Activated CD4-positive, CD25-positive, alpha-beta regulatory T cell treated with anti-CD3 and anti-CD28 coated beads, Interleukin-2, amount 50 U/mL, for 72 hours (primary cell): ENCODE data around the gene KANSL1L.
"Not testable (repeated sequence)": the region's sequence is repeated elsewhere in the genome, so short reads cannot be mapped to it uniquely, and the experiment has no call there.

ENCODE experiments used
- DNase-seq: peaks from one replicate; pipeline ENCODE4 v3.0.0; 2021

Gene KANSL1L

GRCh38 chr2:210171309-210172218 lies at the start of gene KANSL1L:
Gene KANSL1L, minus strand, starts transcription at chr2:210171409. Its CDS starts 16,827 bp downstream, at chr2:210154582.
- peak; percentile 97 for DNase-seq

DNA sequence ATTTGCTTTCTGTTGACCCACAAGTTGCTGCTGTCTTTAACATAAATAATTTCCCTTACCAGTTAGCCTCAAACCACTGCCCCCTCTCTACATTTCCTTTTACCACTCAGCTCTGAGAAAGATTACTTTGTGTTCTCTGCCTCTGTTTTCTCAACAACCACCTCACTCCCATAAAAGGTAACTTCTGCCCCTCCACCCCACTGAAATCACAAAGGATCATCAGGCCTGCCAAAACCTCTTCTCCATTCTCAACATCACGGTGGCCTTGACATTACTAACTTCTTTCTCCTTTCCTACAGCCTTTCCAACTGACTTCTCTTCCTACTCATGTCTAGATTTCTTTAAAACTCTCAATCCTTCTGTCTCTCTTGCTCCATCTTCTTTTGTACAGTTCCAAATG lies 43.9 kb upstream of the KANSL1L start:
- no peak for DNase-seq

DNA sequence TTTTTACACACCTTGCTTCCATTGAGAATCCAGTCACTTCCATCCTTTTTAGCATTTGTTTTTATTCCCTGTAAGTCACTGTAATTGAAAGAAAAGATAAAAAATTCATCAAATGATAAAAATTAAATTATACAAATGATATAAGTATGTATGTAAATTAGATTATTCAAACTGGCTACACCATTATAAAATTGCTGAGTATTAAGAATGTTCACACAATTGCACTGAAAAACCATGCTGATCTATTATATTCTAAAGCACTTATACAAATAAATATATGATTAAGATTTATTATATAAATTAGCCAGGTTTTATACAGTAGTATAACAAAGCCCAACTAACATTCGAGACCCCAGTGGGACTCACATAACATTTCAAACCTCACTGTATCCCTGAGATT lies 39.0 kb upstream of the KANSL1L start:
- DNase-seq, result no peak

DNA sequence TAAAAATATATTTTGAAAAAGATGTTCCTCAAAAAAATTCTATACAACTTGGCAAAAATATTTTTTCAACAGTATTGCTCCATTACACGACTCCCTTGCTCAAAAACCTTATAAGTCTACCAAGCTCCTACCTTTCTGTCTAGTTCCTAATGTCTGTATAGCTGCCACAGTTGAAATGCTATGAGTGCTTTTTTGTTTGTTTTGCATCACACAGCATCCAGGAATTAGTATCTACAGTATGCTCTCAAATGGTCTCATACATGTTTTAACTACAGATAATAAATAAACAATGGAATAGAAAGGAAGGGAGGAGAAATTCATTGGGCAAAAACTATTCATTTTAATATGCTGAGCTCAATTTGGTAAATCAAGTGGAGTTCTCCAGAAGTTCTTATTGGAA lies 36.7 kb upstream of the KANSL1L start:
- DNase-seq, result no peak

- DNase-seq, result no peak
Observed at GRCh38 chr2:210203558-210203957, 32.3 kb upstream of the KANSL1L start.

- no peak for DNase-seq
Observed at GRCh38 chr2:210203147-210203546, 31.9 kb upstream of the KANSL1L start.

DNA sequence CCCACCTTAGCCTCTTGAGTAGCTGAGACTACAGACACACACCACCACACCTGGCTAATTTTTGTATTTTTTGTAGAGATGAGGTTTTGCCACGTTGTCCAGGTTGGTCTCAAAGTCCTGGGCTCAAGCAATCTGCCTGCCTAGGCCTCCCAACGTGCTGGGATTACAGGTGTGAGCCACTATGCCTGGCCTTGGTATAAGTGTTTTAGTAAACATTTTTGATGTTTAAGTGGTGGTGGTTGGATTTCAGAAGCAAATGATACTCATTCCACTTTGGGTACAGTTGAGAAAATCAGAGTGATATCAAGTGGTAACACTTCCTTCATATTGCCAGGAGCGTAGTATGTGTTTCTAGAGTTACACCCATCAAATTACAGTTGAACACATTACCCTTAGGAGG lies 28.6 kb upstream of the KANSL1L start:
- no peak for DNase-seq

DNA sequence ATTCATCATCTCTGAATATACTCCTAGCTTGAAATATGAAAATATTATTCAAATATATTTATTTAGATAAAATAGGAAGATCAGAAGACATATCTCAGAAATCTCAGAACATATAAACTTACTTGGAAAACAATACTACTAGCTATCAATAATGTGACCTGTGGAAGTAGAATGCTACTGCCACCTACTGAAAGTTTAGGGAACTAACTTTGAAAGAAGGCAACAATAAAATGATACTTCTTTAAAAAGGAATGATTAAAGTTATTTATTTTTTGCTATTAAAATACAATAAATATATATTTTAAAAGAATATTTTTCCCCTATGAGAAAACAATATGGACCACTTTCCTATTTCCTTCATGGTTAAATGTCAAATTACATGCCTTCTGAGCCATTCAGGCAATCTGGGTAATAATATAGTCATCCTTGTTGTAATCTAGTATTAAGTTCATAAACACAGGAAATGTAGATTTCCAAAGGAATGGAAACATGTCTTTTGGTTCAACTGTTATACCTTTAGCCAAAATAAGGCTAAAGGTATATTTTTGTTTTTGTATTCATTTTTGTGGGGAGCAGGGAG lies 28.1 kb upstream of the KANSL1L start:
- no peak for DNase-seq

- no peak for DNase-seq
Observed at GRCh38 chr2:210198326-210198725, 27.1 kb upstream of the KANSL1L start.

DNA sequence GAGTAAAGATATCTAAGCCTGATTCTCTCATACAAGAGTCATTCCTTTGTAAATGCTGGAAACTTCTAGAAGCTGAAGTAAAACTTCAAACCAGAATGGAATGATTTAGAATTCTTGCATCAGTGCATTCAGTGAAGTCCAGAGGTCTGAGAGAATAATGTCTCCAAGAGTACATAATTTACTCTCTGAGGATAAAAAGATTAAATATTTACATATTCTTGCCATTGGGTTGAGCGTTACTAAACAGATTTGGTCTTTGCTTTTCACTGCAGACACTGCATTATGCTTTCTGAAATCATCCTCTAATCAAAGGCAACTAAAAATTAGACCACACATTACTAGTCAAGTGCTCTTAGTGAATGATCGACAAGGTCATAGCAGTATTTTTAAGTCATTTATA lies 26.5 kb upstream of the KANSL1L start:
- no peak for DNase-seq

- DNase-seq, result no peak
Observed at GRCh38 chr2:210195101-210195852, 24.1 kb upstream of the KANSL1L start.

GRCh38 chr2:210190345-210190744 lies 19.1 kb upstream of the KANSL1L start:
- no peak for DNase-seq

DNA sequence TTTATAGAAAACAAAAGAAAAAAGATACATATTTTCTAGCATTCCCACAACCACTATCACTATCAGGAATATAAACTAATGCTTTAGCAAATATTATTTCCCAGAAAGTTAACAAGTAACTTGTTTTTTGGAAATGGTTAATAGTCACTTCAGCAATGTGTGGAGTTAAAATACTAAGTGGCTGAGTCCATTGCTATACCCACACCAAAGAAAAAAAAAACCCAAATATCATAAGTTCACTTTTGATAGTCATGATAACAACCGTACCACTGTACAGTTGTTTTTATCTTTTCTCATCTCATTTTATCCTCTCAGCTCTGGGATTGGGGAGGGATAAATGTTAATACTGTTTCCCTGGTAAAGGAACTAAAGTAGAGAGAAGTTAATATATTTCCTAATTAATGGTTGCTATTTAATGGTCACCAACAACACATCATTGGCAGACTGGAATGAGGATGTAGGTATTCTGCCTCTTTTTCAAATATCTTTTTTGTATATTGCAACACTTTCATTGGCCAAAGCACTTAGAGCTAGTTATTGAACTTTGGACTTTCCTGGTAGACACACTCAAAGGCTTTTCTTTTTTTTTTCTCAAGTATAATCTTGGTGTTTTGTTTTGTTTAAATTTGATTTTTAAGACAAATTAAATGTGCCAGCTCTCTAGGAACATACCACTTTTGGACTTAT lies 18.4 kb upstream of the KANSL1L start:
- DNase-seq, result no peak

- DNase-seq, result no peak
Observed at GRCh38 chr2:210188755-210189154, 17.5 kb upstream of the KANSL1L start.

GRCh38 chr2:210188190-210188589 lies 17.0 kb upstream of the KANSL1L start:
- DNase-seq, result no peak

DNA sequence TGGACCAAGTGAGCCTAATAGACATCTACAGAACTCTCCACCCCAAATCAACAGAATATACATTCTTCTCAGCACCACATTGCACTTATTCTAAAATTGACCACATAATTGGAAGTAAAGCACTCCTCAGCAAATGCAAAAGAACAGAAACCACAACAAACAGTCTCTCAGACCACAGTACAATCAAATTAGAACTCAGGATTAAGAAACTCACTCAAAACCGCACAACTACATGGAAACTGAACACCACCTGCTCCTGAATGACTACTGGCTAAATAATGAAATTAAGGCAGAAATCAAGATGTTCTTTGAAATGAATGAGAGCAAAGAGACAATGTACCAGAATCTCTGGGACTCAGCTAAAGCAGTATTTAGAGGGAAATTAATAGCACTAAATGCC lies 12.7 kb upstream of the KANSL1L start:
- DNase-seq, result not testable (repeated sequence)

DNA sequence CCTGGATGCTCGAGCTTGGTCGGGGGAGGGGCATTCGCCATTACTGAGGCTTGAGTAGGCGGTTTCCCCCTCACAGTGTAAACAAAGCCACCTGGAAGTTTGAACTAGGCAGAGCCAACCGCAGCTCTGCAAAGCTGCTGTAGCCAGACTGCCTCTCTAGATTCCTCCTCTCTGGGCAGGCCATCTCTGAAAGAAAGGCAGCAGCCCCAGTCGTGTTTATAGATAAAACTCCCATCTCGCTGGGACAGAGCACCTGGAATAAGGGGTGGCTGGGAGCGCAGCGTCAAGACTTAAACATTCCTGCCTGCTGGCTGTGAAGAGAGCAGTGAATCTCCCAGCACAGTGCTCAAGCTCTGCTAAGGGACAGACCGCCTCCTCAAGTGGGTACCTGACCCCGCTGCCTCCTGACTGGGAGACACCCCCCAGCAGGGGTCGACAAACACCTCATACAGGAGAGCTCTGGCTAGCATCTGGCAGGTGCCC lies 10.4 kb upstream of the KANSL1L start:
- DNase-seq, result not testable (repeated sequence)

DNA sequence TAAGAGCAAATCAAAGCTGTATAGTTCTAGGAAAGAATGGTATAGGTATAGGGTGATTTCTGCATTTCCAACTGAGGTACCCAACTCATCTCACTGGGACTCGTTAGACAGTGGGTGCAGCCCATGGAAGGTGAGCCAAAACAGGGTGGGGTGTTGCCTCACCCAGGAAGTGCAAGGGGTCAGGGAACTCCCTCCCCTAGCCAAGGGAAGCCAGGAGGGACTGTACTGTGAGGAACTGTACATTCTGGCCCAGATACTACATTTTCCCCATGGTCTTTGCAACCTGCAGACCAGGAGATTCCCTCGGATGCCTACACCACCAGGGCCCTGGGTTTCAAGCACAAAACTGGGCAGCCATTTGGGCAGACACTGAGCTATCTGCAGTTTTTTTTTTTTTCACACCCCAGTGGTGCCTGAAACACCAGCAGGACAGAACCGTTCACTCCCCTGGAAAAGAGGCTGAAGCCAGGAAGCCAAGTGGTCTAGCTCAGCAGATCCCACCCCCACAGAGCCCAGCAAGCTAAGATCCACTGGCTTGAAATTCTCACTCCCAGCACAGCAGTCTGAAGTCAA lies 9.9 kb upstream of the KANSL1L start:
- DNase-seq, result not testable (repeated sequence)

DNA sequence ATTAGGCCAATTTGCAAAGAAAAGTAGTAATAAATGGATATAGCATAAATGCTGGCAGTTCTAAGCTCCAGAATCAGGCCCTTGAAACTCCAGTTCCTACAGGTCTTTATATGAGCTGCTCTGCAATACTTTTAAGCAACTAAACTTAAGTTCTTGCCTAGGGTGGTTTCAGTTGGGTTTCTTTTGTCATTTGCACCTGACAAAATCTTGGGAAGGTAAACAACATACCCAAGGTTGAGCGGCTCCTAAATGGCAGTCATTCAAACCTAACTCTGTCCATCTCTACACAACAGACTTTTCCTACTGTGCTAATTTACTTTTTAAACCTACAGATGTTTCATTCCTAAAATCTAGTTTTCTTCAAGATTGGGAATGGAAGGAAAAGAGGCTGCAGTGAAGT lies 9.3 kb upstream of the KANSL1L start:
- DNase-seq, result no peak

GRCh38 chr2:210179351-210179990 lies 8.3 kb upstream of the KANSL1L start:
- DNase-seq, result no peak

GRCh38 chr2:210177769-210178168 lies 6.6 kb upstream of the KANSL1L start:
- DNase-seq, result no peak

GRCh38 chr2:210177115-210177514 lies 5.9 kb upstream of the KANSL1L start:
- DNase-seq, result not testable (repeated sequence)
